SK-N-SH treated with all-trans-retinoic acid at 6 μM for 48 hours (cell line): ENCODE data around the gene TMSB15A.
"Not testable (repeated sequence)": the region's sequence is repeated elsewhere in the genome, so short reads cannot be mapped to it uniquely, and the experiment has no call there.

Experiments
- ATAC-seq: fragments of 200-7000 bp; cut with Tn5 transposase; 3 replicates; pipeline ENCODE4 v1.9.1; 2020; ENCODE audit warnings: mild to moderate bottlenecking, moderate library complexity
- CSDC2 ChIP-seq: fragments of 250-450 bp; sonication (Bioruptor Pico); IDR thresholded peaks from 2 replicates; pipeline ENCODE4 v1.5.0; 2020; ENCODE audit warnings: mild to moderate bottlenecking, moderate library complexity
- ESRRG ChIP-seq: fragments of 250-450 bp; sonication (Bioruptor Pico); IDR thresholded peaks from 2 replicates; pipeline ENCODE4 v1.6.1; 2021; ENCODE audit warnings: mild to moderate bottlenecking
- GLIS3 ChIP-seq: fragments of 250-450 bp; sonication (Bioruptor Pico); IDR thresholded peaks from 2 replicates; pipeline ENCODE4 v1.5.0; 2020; ENCODE audit warnings: mild to moderate bottlenecking, moderate library complexity
- OSR1 ChIP-seq: fragments of 250-450 bp; sonication (Bioruptor Pico); IDR thresholded peaks from 2 replicates; pipeline ENCODE4 v1.8.0; 2022; ENCODE audit warnings: moderate library complexity, mild to moderate bottlenecking, inconsistent platforms
- PPARA ChIP-seq: fragments of 250-450 bp; sonication (Bioruptor Pico); IDR thresholded peaks from 2 replicates; pipeline ENCODE4 v1.5.0; 2020; ENCODE audit warnings: mild to moderate bottlenecking, borderline replicate concordance
- RARB ChIP-seq: fragments of 250-450 bp; sonication (Bioruptor Pico); IDR thresholded peaks from 2 replicates; pipeline ENCODE4 v1.8.0; 2021; ENCODE audit warnings: mild to moderate bottlenecking, moderate library complexity
- SNAI2 ChIP-seq: fragments of 250-450 bp; sonication (Bioruptor Pico); IDR thresholded peaks from 2 replicates; pipeline ENCODE4 v1.5.0; 2020; ENCODE audit warnings: mild to moderate bottlenecking, moderate library complexity
- TCF4 ChIP-seq: fragments of 250-450 bp; sonication (Bioruptor Pico); IDR thresholded peaks from 2 replicates; pipeline ENCODE4 v1.8.0; 2021; ENCODE audit warnings: mild to moderate bottlenecking, moderate library complexity, borderline replicate concordance
- TOX ChIP-seq: fragments of 250-450 bp; sonication (Bioruptor Pico); IDR thresholded peaks from 2 replicates; pipeline ENCODE4 v1.8.0; 2021; ENCODE audit warnings: mild to moderate bottlenecking, moderate library complexity, borderline replicate concordance
- ZC3H10 ChIP-seq: fragments of 250-450 bp; sonication (Bioruptor Pico); IDR thresholded peaks from 2 replicates; pipeline ENCODE4 v1.5.1; 2021; ENCODE audit warnings: mild to moderate bottlenecking, moderate library complexity
- ZFP3 ChIP-seq: fragments of 250-450 bp; sonication (Bioruptor Pico); IDR thresholded peaks from 2 replicates; pipeline ENCODE4 v1.5.0; 2020; ENCODE audit warnings: mild to moderate bottlenecking, moderate library complexity
- ZFP30 ChIP-seq: fragments of 450-650 bp; formaldehyde crosslinking; IDR thresholded peaks from 2 replicates; pipeline ENCODE4 v1.5.0; 2022; ENCODE audit warnings: mild to moderate bottlenecking, moderate library complexity
- ZNF565 ChIP-seq: fragments of 450-650 bp; formaldehyde crosslinking; conservative IDR thresholded peaks from 2 replicates; pipeline ENCODE4 v1.5.0; 2020; ENCODE audit warnings: low read depth, mild to moderate bottlenecking, moderate library complexity
- ZNF70 ChIP-seq: fragments of 450-650 bp; formaldehyde crosslinking; IDR thresholded peaks from 2 replicates; pipeline ENCODE4 v1.5.0; 2020; ENCODE audit warnings: mild to moderate bottlenecking, moderate library complexity
- ZNF8 ChIP-seq: fragments of 450-650 bp; formaldehyde crosslinking; IDR thresholded peaks from 2 replicates; pipeline ENCODE4 v1.5.0; 2020; ENCODE audit warnings: mild to moderate bottlenecking, moderate library complexity
- TF ChIP-seq, protein P1 (sequence below): fragments of 250-450 bp; sonication (Bioruptor Pico); IDR thresholded peaks from 2 replicates; pipeline ENCODE4 v1.5.0; 2020; ENCODE audit warnings: mild to moderate bottlenecking, moderate library complexity
- TF ChIP-seq, protein P2 (sequence below): fragments of 250-450 bp; sonication (Bioruptor Pico); IDR thresholded peaks from 2 replicates; pipeline ENCODE4 v1.8.0; 2021; ENCODE audit warnings: low read depth, mild to moderate bottlenecking, moderate library complexity, borderline replicate concordance
- TF ChIP-seq, protein P3 (sequence below): fragments of 250-450 bp; sonication (Bioruptor Pico); IDR thresholded peaks from 2 replicates; pipeline ENCODE4 v1.5.1; 2021; ENCODE audit warnings: mild to moderate bottlenecking, moderate library complexity

The TMSB15A gene

DNA sequence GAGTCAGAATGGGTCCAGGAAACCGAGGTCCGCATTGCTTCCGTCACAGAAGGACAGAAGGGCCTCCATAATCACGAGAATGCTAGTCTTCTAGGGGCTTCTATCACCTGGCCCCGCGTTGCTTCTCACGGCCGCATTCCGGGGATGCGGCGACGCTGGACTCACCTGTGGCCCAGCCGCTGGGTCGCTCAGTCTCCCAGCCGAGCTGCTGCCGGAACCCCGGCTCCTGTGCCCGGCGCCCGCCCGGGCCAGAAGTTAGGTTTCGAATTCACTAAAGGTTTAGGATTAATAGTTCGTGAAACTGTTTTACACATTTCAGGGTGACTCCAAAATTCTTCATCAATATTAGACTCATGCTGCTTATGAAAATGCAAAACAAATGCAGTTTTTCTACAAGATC, 31.7 kb upstream of the TMSB15A start (continued):
- TF ChIP-seq ZFP3 (CRISPR knock-in tag) (no peak), RARB (CRISPR knock-in tag) (no peak)

DNA sequence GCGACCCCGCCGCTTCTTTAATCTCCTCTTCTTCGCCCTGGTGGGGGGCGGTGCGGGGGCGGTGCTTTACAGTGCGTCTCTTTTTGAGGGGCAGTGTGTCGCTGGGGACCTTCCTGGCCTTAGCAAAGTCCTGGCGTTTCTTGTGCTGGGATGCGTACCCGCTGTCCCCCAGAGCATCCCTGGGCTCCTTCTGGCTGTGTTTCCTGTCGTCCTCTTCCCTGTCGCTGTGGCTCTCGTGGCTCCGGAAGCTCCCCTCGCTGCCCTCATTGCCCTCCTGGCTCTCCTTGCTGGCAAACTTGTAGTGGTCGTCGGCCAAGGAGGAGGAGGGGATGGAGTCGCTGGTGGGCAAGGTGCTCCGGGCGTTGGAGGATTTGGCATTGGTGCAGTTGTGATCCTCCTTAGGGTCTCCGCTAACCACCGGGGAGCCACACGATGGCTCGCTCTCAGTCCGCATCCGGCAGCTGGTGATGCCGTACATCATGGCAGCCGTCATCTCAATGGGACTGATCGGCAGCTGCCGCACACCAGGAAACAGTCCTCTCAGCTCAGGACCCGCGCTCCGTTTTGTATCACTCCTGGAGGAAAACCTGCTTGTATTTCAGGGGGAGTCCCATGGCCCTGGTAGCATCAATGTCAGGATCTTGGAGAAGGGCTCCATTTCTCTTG, 30.4 kb upstream of the TMSB15A start:
- no peak for ATAC-seq
- TF ChIP-seq SNAI2 (CRISPR knock-in tag) (no peak), CSDC2 (CRISPR knock-in tag) (no peak), OSR1 (CRISPR knock-in tag) (no peak)
- TF ChIP-seq, protein P1, sequence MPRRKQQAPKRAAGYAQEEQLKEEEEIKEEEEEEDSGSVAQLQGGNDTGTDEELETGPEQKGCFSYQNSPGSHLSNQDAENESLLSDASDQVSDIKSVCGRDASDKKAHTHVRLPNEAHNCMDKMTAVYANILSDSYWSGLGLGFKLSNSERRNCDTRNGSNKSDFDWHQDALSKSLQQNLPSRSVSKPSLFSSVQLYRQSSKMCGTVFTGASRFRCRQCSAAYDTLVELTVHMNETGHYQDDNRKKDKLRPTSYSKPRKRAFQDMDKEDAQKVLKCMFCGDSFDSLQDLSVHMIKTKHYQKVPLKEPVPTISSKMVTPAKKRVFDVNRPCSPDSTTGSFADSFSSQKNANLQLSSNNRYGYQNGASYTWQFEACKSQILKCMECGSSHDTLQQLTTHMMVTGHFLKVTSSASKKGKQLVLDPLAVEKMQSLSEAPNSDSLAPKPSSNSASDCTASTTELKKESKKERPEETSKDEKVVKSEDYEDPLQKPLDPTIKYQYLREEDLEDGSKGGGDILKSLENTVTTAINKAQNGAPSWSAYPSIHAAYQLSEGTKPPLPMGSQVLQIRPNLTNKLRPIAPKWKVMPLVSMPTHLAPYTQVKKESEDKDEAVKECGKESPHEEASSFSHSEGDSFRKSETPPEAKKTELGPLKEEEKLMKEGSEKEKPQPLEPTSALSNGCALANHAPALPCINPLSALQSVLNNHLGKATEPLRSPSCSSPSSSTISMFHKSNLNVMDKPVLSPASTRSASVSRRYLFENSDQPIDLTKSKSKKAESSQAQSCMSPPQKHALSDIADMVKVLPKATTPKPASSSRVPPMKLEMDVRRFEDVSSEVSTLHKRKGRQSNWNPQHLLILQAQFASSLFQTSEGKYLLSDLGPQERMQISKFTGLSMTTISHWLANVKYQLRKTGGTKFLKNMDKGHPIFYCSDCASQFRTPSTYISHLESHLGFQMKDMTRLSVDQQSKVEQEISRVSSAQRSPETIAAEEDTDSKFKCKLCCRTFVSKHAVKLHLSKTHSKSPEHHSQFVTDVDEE (CRISPR knock-in tag), result no peak

DNA sequence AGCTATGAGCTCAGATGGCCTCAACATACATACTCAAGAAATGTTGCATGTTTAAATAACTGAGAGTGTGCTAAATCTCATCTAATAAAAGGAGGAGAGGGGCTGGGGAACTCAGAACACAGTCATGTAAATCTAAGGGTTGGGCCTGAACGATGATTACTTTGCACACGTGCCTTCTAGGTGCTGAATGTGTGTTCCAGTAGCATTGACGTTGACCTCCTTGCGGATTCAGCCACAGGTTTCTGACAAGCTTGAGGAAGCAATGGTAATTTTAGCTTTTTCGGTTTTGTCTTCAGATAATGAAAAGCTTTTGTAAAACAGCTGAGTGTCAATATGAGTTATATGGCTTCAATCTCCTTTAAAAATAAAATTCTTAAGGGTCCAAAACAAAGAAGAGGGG, 29.6 kb upstream of the TMSB15A start:
- ATAC-seq, result not testable (repeated sequence)

DNA sequence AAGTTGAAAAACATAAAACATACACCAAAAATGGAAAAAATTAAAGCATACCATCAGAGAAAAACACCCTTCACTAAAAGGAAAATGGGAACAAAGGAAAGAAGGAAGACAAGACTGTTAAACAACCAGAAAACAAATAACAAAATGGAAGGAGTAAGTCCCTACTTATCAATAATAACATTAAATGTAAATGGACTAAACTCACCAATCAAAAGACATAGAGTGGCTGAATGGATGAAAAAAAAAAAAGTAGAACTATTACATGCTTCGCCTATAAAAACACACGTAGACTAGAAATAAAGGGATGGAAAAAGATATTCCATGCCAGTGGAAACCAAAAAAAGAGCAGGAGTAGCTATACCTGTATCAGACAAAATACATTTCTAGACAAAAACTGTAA, 19.4 kb upstream of the TMSB15A start:
- TF ChIP-seq, protein P2, sequence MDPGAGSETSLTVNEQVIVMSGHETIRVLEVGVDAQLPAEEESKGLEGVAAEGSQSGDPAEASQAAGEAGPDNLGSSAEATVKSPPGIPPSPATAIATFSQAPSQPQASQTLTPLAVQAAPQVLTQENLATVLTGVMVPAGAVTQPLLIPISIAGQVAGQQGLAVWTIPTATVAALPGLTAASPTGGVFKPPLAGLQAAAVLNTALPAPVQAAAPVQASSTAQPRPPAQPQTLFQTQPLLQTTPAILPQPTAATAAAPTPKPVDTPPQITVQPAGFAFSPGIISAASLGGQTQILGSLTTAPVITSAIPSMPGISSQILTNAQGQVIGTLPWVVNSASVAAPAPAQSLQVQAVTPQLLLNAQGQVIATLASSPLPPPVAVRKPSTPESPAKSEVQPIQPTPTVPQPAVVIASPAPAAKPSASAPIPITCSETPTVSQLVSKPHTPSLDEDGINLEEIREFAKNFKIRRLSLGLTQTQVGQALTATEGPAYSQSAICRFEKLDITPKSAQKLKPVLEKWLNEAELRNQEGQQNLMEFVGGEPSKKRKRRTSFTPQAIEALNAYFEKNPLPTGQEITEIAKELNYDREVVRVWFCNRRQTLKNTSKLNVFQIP, result no peak
- TF ChIP-seq ZNF8 (no peak), CSDC2 (CRISPR knock-in tag) (no peak), TOX (CRISPR knock-in tag) (no peak), PPARA (no peak)
- no peak for ATAC-seq

DNA sequence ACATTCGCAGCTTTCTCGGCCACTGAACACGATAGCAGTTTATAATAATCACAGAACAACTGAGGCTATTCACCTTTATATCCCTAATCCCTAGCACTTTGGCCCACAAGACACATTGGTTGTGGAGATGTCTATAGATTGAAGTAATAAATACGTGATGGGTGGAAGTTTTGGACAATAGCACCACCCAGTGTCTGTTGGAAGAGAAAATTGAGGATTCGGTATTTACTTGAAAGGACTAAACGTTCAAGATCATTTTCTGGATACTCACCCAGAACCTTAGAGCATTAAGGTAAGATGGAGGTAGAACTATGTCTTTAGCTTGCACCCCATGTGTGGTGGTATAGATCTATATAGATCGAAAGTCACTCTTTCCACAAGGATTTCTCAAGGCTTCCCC, 787 bp upstream of the TMSB15A start:
- TF ChIP-seq, protein P3, sequence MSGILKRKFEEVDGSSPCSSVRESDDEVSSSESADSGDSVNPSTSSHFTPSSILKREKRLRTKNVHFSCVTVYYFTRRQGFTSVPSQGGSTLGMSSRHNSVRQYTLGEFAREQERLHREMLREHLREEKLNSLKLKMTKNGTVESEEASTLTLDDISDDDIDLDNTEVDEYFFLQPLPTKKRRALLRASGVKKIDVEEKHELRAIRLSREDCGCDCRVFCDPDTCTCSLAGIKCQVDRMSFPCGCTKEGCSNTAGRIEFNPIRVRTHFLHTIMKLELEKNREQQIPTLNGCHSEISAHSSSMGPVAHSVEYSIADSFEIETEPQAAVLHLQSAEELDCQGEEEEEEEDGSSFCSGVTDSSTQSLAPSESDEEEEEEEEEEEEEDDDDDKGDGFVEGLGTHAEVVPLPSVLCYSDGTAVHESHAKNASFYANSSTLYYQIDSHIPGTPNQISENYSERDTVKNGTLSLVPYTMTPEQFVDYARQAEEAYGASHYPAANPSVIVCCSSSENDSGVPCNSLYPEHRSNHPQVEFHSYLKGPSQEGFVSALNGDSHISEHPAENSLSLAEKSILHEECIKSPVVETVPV (CRISPR knock-in tag), result no peak
- TF ChIP-seq ZNF70 (CRISPR knock-in tag) (no peak), ZFP3 (CRISPR knock-in tag) (no peak), PPARA (no peak), ZFP30 (CRISPR knock-in tag) (no peak), ESRRG (CRISPR knock-in tag) (no peak), ZNF565 (CRISPR knock-in tag) (no peak), CSDC2 (CRISPR knock-in tag) (no peak), GLIS3 (CRISPR knock-in tag) (no peak), OSR1 (CRISPR knock-in tag) (no peak), ZC3H10 (CRISPR knock-in tag) (no peak), TCF4 (CRISPR knock-in tag) (no peak)
- TF ChIP-seq, protein P1 (CRISPR knock-in tag), result no peak
- peak; percentile 50; the same call in 2 of the 3 replicates for ATAC-seq
